Astrocyte of the spinal cord (primary cell): Measurements from ENCODE around the gene IREB2.

Experiments used
- DNase-seq: peaks from one replicate; pipeline ENCODE4 v3.0.0; 2011; ENCODE audit warnings: low read depth, low spot score
- H3K4me3 ChIP-seq: 2 replicates; pipeline ENCODE4 v1.5.1; 2011; ENCODE audit warnings: low read depth, mild to moderate bottlenecking, low read length, moderate library complexity
- in situ Hi-C: cut with HindIII; loops from 2 replicates; pipeline ENCODE4 v1.10.0; 2017; ENCODE audit warnings: low sequenced_read_pairs
- TF ChIP-seq, protein P1 (sequence below): IDR thresholded peaks from 2 replicates; pipeline ENCODE4 v1.5.1; 2012; ENCODE audit warnings: low read depth, mild to moderate bottlenecking, low read length, inconsistent platforms

The IREB2 gene

DNA sequence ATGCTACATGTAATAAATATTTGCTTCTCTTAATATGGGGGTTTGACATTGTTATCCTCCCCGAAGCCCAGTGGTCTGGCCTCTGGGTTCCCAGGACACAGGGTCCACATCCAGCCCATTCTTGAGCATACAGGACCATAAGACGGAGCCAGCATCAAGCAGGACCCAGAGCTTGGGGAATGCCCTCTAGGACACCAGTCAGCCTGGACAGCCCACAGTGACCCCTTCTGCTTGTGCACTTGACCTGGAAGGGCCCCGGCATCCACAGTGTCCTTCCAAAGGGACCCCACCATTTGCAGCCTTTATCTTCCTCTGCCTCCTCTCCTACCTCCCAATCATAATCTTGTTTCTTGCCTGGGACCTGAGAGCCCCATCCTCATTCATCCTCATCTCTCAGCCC is 46.2 kb upstream of the IREB2 start:
- no peak for DNase-seq
- TF ChIP-seq, protein P1, sequence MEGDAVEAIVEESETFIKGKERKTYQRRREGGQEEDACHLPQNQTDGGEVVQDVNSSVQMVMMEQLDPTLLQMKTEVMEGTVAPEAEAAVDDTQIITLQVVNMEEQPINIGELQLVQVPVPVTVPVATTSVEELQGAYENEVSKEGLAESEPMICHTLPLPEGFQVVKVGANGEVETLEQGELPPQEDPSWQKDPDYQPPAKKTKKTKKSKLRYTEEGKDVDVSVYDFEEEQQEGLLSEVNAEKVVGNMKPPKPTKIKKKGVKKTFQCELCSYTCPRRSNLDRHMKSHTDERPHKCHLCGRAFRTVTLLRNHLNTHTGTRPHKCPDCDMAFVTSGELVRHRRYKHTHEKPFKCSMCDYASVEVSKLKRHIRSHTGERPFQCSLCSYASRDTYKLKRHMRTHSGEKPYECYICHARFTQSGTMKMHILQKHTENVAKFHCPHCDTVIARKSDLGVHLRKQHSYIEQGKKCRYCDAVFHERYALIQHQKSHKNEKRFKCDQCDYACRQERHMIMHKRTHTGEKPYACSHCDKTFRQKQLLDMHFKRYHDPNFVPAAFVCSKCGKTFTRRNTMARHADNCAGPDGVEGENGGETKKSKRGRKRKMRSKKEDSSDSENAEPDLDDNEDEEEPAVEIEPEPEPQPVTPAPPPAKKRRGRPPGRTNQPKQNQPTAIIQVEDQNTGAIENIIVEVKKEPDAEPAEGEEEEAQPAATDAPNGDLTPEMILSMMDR, result no peak
- in situ Hi-C loops, result no loop called here
- H3K4me3 ChIP-seq, result no peak overlapping the region

DNA sequence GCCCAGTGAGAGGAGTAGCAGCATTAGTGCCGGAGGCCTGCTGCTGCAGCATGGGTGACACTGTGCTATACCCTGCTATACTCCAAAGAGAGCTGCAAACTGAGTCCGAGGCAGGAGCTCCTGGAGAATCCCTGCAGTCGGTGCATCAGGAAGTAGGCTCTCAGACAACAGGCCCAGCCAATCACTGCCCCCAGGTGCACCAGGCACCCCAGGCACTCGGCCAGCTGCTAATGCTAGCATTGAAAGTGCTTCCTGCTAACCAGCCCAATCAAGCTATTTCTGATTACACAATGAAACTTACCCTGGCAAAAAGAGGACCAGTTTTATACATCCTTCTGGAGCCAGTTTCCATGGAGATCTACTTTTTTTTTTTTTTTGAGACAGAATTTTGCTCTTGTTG is 45.6 kb upstream of the IREB2 start:
- TF ChIP-seq, protein P1, result no peak
- DNase-seq, result no peak
- no peak overlapping the region for H3K4me3 ChIP-seq
- in situ Hi-C loops, result no loop called here

DNA sequence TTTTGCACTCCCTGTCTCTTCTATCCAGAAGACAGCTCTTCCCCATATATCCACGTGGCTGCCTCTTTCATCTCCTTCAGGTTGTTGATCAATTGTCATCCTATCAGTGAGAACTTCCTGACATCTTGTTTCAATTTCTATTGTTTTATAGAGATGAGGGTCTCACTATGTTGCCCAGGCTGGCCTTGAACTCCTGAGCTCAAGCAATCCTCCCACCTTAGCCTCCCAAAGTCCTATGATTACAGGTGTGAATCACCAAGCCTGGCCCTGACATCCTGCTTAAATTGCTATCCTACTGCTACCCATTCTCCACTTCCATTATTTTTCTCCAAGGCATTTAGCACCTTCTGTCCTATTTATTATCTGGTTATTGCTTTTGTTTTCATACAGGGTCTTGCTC is 44.9 kb upstream of the IREB2 start:
- no peak overlapping the region for H3K4me3 ChIP-seq
- no peak for DNase-seq
- TF ChIP-seq, protein P1, result no peak
- in situ Hi-C loops, result no loop called here

DNA sequence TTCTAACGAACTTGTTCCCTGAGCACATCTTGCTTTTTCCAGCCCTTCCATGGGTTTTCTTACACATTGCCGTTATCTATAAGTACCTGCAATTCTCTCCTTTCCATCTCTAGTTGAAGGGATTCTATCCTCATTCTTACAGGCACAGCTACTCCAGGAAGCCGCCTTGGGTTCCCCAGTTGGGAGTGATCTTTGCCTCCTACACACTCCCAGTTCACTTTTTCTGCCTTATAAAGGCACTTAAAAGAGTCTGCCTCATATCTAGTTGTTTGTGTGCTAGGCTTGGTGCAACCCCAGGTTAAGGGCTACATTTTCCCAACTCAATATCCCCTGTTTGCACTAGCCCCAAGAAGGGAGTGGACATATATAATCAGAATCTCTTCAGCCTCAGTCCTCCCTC is 44.0 kb upstream of the IREB2 start:
- TF ChIP-seq, protein P1, result no peak
- no peak overlapping the region for H3K4me3 ChIP-seq
- no peak for DNase-seq
- in situ Hi-C loops, result no loop called here

DNA sequence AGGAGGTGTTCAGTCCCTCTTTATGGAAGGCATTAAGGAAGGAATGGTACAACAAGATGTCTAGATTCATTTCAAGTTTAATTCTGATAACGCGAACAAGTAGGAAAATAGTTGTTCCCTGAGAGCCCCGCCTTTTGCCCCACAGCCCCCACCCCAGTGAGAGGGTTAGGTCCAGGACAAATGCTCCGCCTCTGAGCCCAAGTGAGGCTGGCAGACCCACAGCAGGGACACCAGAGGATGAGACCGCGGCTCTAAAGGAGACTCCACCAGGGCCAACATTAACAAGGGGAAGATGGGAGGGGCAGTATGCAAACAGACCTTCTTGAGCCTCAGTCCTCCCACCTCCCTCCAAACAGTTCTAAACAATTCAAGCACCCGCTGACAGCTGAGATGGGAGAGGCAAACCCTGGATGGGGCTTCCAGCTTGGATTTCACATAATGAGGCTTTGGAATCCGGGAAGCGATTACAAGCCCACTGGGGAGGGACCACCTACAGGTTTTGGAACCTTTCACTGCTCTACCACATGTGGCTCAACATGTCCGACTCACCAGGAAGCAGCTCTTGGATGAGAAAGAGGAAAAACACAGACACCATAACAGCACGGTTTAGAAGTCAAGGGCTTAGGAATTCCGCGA is 42.9 kb upstream of the IREB2 start:
- TF ChIP-seq, protein P1, result no peak
- in situ Hi-C loops, result no loop called here
- peak; percentile 35 for DNase-seq

DNA sequence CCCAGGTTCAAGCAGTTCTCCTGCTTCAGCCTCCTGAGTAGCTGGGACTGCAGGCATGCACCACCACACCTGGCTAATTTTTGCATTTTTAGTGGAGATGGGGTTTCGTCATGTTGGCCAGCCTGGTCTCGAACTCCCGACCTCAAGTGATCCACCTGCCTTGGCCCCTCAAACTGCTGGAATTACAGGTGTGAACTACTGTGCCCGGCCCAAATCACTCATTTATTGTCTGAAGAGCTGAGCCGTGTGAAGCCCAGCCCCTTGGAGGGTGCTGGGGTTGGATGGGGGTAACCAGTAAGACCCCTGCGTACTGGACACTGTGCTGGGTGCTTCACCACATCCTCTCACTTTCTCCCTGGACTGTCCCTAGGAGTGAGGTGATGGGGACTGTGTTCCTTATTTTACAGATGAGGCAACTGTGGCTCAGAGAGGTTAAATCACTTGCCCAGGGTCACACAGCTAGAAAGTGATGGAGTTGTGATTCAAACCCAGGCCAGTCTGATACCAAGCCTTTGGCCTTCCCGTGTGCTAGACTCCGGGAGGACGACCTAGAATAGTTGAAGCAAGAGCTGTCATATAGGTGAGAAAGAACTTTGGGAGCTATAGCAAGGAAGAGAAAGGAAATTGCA is 41.7 kb upstream of the IREB2 start:
- no peak overlapping the region for H3K4me3 ChIP-seq
- DNase-seq, result no peak
- TF ChIP-seq, protein P1, result no peak
- in situ Hi-C loops, result no loop called here

More for the DNA sequence above, 42.9 kb upstream of the IREB2 start:
- H3K4me3 ChIP-seq, result no peak overlapping the region
